Adrenal gland (tissue), 12 donors: ENCODE data around the gene POU2F3. TPM values are rescaled to one million over a fixed set of nuclear protein-coding genes. Genes with fewer than 3 reads are reported as not detected.
A peak's percentile ranks its signal among the peaks of the same experiment; 100 is the strongest.

Experiments
- DNase-seq, 7 donors: peaks; one replicate each; pipeline ENCODE4 v3.0.0-alpha.2; 2019 to 2020
- H3K27ac ChIP-seq, 5 donors: fragments of 200-600 bp; sonication (generic) in 4 of 5; 1 replicate in 3 of 5; 2 replicates in 2 of 5; pipeline versions ENCODE4 v1.5.1 to v1.8.0; 2016 to 2020; ENCODE audit warnings: mild to moderate bottlenecking in 1 of 5
- H3K27me3 ChIP-seq: fragments of 200-600 bp; 2 replicates; pipeline ENCODE4 v1.8.0; 2021
- H3K36me3 ChIP-seq, 2 donors: fragments of 200-600 bp; replicated peaks in 1 of 2; 1 replicate in 1 of 2; 2 replicates in 1 of 2; pipeline versions ENCODE4 v1.5.1 to v1.8.0; 2018 to 2022
- H3K4me1 ChIP-seq, 2 donors: fragments of 200-600 bp; replicated peaks in 1 of 2; 1 replicate in 1 of 2; 2 replicates in 1 of 2; pipeline versions ENCODE4 v1.5.1 to v1.8.0; 2018 to 2021
- H3K4me3 ChIP-seq, 4 donors: fragments of 200-600 bp; sonication (generic) in 3 of 4; one replicate each; pipeline ENCODE4 v1.5.1; 2016 to 2018
- H3K9me3 ChIP-seq, 3 donors: fragments of 200-600 bp; sonication (generic) in 1 of 3; replicated peaks in 1 of 3; 1 replicate in 2 of 3; 2 replicates in 1 of 3; pipeline versions ENCODE4 v1.5.1 to v1.8.0; 2016 to 2021
- POLR2A ChIP-seq, 2 donors: fragments of 450-650 bp; IDR thresholded peaks; one replicate each; pipeline ENCODE4 v1.6.1; 2017; ENCODE audit warnings: antibody characterized with exemption in 2 of 2, mild to moderate bottlenecking in 2 of 2, moderate library complexity in 1 of 2
- WGBS, 4 donors: extraction: QIAGEN DNeasy Blood & Tissue Kit in 2 of 4; methylation state at CpG; one replicate each; pipeline versions ENCODE4 v1.1.5 to v1.1.7; 2013 to 2017; 5-methylcytosine and 5-hydroxymethylcytosine counted together
- intact Hi-C, 2 donors: fragments of 100-400 bp; cut with DNase I; formaldehyde crosslinking; loops; one replicate each; pipeline versions ENCODE4 v1.14.1 to v1.15.0; 2022 to 2023
- polyA plus RNA-seq, 3 donors: library from polyadenylated mRNA; stranded (reverse); fragments of 200-250 nt in 2 of 3; fragments of 350-450 nt in 1 of 3; fragmentation: Illumina TruSeq in 1 of 3; extraction: RNeasy Lipid Tissue Mini Kit (QIAGEN cat#74804) in 1 of 3; gene quantifications; one replicate each; pipeline ENCODE4 v1.2.3, GENCODE V29; 2013 to 2014
- total RNA-seq, 9 donors: library from RNA; depleted of rRNA in 4 of 9; stranded (reverse); fragments of >200 nt in 4 of 9; fragments of 120-200 nt in 1 of 9; fragmentation: NEBNext Ultra II Directional in 1 of 9; extraction: Animal tissue kit (Norgen Biotek cat#: 25700) in 1 of 9; gene quantifications; one replicate each; pipeline versions ENCODE4 v1.1.0 to v1.2.4, GENCODE V29; 2013 to 2023
- TF ChIP-seq, protein P1 (sequence below), 6 experiments: fragments of 450-650 bp in 4 of 6; fragments of 200-600 bp in 2 of 6; sonication (generic) in 1 of 6; IDR thresholded peaks; 1 replicate in 5 of 6; 2 replicates in 1 of 6; pipeline versions ENCODE4 v1.5.1 to v1.8.0; 2016 to 2021; ENCODE audit warnings: antibody characterized with exemption in 6 of 6, mild to moderate bottlenecking in 2 of 6, moderate library complexity in 1 of 6
- donor health status: healthy with polysubstance abuse.
- donor health status: Bipolar disorder and iron deficiency.
- donor health status: DM: yes; HTN: yes; CAD: no.
- donor health status: DM: no; HTN: no; CAD: no.
- donor health status: DM: no; HTN: no; CAD: no.
- donor health status: DM: yes; HTN: yes; CAD: no.

The POU2F3 gene
- total and polyA plus RNA-seq, 12 donors = 0.07 to 1.4 (median 0.17) TPM; not detected in 3

GRCh38 chr11:120331301-120331996 is 91.5 kb downstream of the POU2F3 start:
- peak in 3 of 7 donors; percentile 52 to 60 (median 55) for DNase-seq
- Histone ChIP-seq H3K4me1 (peaks cover 30 to 72% of the 10 kb centered on the region in 2 donors), H3K27ac (peak overlapping the region; percentile 65 to 98 (median 77)), H3K27me3 (no peaks in the 10 kb centered on the region), H3K36me3 (peaks cover 0 to 12% of the 10 kb centered on the region in 2 donors), H3K9me3 (no peaks in the 10 kb centered on the region), H3K4me3 (no peak overlapping the region)
- 18 to 45% (median 24%) methylated on average over 2 of the region's 2 CpGs for WGBS, 4 donors
- intact Hi-C loops = loop anchor here (10.0 kb wide), 3 partner anchors 93 to 353 kb away; no protein-coding TSS in a partner anchor
- peak; percentile 21 to 65 for TF ChIP-seq POLR2A (IDR thresholded peaks at IDR 0.05)
- TF ChIP-seq, protein P1, sequence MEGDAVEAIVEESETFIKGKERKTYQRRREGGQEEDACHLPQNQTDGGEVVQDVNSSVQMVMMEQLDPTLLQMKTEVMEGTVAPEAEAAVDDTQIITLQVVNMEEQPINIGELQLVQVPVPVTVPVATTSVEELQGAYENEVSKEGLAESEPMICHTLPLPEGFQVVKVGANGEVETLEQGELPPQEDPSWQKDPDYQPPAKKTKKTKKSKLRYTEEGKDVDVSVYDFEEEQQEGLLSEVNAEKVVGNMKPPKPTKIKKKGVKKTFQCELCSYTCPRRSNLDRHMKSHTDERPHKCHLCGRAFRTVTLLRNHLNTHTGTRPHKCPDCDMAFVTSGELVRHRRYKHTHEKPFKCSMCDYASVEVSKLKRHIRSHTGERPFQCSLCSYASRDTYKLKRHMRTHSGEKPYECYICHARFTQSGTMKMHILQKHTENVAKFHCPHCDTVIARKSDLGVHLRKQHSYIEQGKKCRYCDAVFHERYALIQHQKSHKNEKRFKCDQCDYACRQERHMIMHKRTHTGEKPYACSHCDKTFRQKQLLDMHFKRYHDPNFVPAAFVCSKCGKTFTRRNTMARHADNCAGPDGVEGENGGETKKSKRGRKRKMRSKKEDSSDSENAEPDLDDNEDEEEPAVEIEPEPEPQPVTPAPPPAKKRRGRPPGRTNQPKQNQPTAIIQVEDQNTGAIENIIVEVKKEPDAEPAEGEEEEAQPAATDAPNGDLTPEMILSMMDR (IDR thresholded peaks at IDR 0.05) = no peak

DNA sequence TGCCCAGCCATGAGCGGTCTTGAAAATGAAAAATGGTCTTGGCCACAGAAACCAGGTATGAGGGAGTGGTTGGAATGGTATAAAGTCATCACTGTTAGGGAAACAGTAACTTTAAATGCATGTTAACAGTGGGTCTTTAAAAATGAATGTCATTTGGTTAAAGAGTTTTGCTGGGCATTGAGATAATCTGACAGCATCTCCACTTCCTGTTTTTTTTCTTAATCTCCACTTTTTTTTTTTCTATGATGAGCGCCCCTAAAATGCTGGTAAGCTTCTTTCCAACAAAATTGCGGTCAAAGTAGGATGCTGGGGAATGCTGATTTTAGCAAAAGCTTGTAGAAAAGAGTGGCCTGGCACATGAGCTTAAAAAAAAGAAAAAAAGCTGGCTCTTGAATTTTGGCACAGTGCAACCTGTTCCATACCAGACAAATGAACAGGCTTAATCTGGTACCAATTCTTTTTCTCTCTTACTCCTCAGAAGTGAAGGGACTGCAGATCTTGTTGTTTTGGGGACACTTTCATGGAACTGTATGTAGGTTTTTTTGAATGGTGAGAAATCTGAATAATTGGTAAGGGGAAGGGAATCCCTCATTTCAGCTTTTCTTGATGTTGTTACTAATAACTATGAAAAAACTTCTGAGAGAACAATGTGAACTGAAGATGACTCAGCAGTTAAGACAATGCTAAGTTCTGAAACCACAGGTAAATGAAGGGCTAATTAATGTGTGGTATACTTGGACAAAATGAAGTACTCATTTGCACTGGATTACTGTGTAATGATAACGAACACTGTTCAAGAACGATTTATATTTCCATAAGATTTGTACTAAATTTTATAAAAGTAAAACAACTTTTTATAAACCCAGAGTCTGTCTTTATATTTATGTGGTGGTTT is 93.1 kb downstream of the POU2F3 start:
- H3K27me3 ChIP-seq = no peaks in the 10 kb centered on the region
- peaks cover 27 to 60% of the 10 kb centered on the region in 2 donors for H3K4me1 ChIP-seq
- WGBS, 4 donors = 84 to 90% (median 89%) methylated on average over 5 of the region's 5 CpGs
- TF ChIP-seq, protein P1 (IDR thresholded peaks at IDR 0.05) = no peak
- no peak for TF ChIP-seq POLR2A (IDR thresholded peaks at IDR 0.05)
- H3K27ac ChIP-seq = peak overlapping the region; percentile 9 to 98 (median 65)
- H3K4me3 ChIP-seq = no peak overlapping the region
- intact Hi-C loops = loop anchor here (10.0 kb wide), 3 partner anchors 92 to 352 kb away; no protein-coding TSS in a partner anchor
- no peak for DNase-seq
- no peaks in the 10 kb centered on the region for H3K9me3 ChIP-seq
- H3K36me3 ChIP-seq = peaks cover 0 to 12% of the 10 kb centered on the region in 2 donors

DNA sequence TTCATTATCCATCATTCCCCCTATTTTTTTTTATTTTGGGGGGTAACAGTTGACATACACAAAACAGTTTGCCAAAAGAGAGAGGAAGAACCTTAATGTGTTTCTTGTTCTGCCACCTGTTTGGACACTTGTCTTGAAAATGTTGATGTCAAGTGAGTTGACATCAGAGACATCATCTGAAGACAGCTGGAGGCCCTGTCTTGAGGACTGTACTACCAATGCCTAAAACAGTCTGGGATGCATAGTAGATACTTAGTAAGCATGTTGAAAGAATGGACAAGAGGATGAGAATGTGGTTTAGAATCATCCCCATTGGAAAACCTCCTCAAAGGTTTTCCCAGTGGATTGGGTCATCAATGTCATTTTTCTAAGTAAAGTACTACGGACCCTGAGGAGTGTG is 93.9 kb downstream of the POU2F3 start:
- H3K27me3 ChIP-seq = no peaks in the 10 kb centered on the region
- H3K9me3 ChIP-seq = no peaks in the 10 kb centered on the region
- intact Hi-C loops = loop anchor here (10.0 kb wide), 3 partner anchors 91 to 351 kb away; no protein-coding TSS in a partner anchor

More for the DNA sequence above, 93.9 kb downstream of the POU2F3 start:
- Histone ChIP-seq H3K36me3 (peaks cover 0 to 12% of the 10 kb centered on the region in 2 donors), H3K4me1 (peaks cover 34 to 68% of the 10 kb centered on the region in 2 donors), H3K27ac (peak overlapping the region in 4 of 5 donors; percentile 9 to 98 (median 46)), H3K4me3 (no peak overlapping the region)
- no peak for DNase-seq
- TF ChIP-seq POLR2A (IDR thresholded peaks at IDR 0.05) = no peak
- TF ChIP-seq, protein P1 (IDR thresholded peaks at IDR 0.05) = no peak
- 55 to 90% (median 73%) methylated on average over 1 of the region's 1 CpG for WGBS, 4 donors
